HepG2 (cell line): ENCODE measurements around the gene LHX3.

Experiments
- CREB1 ChIP-seq, 2 experiments: fragments of 450-650 bp in 1 of 2; IDR thresholded peaks; 2 replicates each; pipeline ENCODE4 v1.6.1; 2016 to 2017; ENCODE audit warnings: control low read depth in 1 of 2, mild to moderate bottlenecking in 1 of 2, missing compliant biosample characterization in 1 of 2, missing genetic modification characterization in 1 of 2
- CTCF ChIP-seq: sonication (generic); formaldehyde crosslinking; IDR thresholded peaks from 2 replicates; pipeline ENCODE4 v1.5.0; 2020; ENCODE audit warnings: mild to moderate bottlenecking, missing genetic modification reagents, moderate library complexity
- E2F5 ChIP-seq: sonication (generic); formaldehyde crosslinking; conservative IDR thresholded peaks from 2 replicates; pipeline ENCODE4 v1.4.0; 2020; ENCODE audit warnings: missing genetic modification reagents
- HMGXB4 ChIP-seq, 2 experiments: sonication (generic) in 1 of 2; formaldehyde crosslinking in 1 of 2; IDR thresholded peaks; 2 replicates each; pipeline versions ENCODE4 v1.4.0 to v1.6.1; 2018 to 2020; ENCODE audit warnings: missing genetic modification reagents in 2 of 2, borderline replicate concordance in 1 of 2, low read depth in 1 of 2, mild to moderate bottlenecking in 1 of 2, missing biosample characterization in 1 of 2
- POLR2A ChIP-seq, 2 experiments: IDR thresholded peaks; 2 replicates each; pipeline ENCODE4 v1.6.1; 2011; ENCODE audit warnings: low read depth in 2 of 2, low read length in 2 of 2, mild to moderate bottlenecking in 1 of 2, moderate library complexity in 1 of 2; ENCODE audit not compliant: insufficient read depth in 1 of 2
- POLR2AphosphoS5 ChIP-seq: IDR thresholded peaks from 2 replicates; pipeline ENCODE4 v1.6.1; 2012; ENCODE audit warnings: low read depth, low read length
- STAT6 ChIP-seq: sonication (generic); formaldehyde crosslinking; IDR thresholded peaks from 2 replicates; pipeline ENCODE4 v1.4.0; 2020; ENCODE audit warnings: missing genetic modification reagents, mild to moderate bottlenecking, borderline replicate concordance
- ZFY ChIP-seq: sonication (generic); formaldehyde crosslinking; IDR thresholded peaks from 2 replicates; pipeline ENCODE4 v1.4.0; 2020; ENCODE audit warnings: missing genetic modification reagents
- ZNF512B ChIP-seq: sonication (generic); formaldehyde crosslinking; IDR thresholded peaks from 2 replicates; pipeline ENCODE4 v1.5.1; 2020; ENCODE audit warnings: missing genetic modification reagents, mild to moderate bottlenecking, borderline replicate concordance
- ZNF792 ChIP-seq: IDR thresholded peaks from 2 replicates; pipeline ENCODE4 v1.6.1; 2016
- ZNF879 ChIP-seq: sonication (generic); formaldehyde crosslinking; IDR thresholded peaks from 2 replicates; pipeline ENCODE4 v1.8.1; 2023; ENCODE audit warnings: missing genetic modification reagents
- ZSCAN31 ChIP-seq: sonication (generic); formaldehyde crosslinking; IDR thresholded peaks from 2 replicates; pipeline ENCODE4 v1.5.0; 2020; ENCODE audit warnings: low read depth, mild to moderate bottlenecking, missing genetic modification reagents

- TF ChIP-seq E2F5 (CRISPR knock-in tag) = no peak
- TF ChIP-seq STAT6 (CRISPR knock-in tag) = no peak
- no peak for TF ChIP-seq CTCF (CRISPR knock-in tag)
- TF ChIP-seq CREB1 (IDR thresholded peaks at IDR 0.05) = no peak
- TF ChIP-seq CREB1 (CRISPR knock-in tag; IDR thresholded peaks at IDR 0.05) = no peak
- no peak for TF ChIP-seq ZNF879
- no peak for TF ChIP-seq ZNF792 (CRISPR knock-in tag)
- no peak for TF ChIP-seq ZFY (CRISPR knock-in tag)
- no peak for TF ChIP-seq ZSCAN31
- TF ChIP-seq HMGXB4 (CRISPR knock-in tag; IDR thresholded peaks at IDR 0.05; ENCODE audit: borderline replicate concordance in 1 of 2, low read depth in 1 of 2) = no peak
- TF ChIP-seq POLR2A (IDR thresholded peaks at IDR 0.05; ENCODE audit: insufficient read depth in 1 of 2, low read depth in 2 of 2, low read length in 2 of 2) = no peak
- TF ChIP-seq ZNF512B (CRISPR knock-in tag) = no peak
- no peak for TF ChIP-seq POLR2AphosphoS5
Measured at GRCh38 chr9:136190656-136191055, 14.3 kb downstream of the LHX3 start.
